Measurements from ENCODE around the gene PTPN5.

DNA sequence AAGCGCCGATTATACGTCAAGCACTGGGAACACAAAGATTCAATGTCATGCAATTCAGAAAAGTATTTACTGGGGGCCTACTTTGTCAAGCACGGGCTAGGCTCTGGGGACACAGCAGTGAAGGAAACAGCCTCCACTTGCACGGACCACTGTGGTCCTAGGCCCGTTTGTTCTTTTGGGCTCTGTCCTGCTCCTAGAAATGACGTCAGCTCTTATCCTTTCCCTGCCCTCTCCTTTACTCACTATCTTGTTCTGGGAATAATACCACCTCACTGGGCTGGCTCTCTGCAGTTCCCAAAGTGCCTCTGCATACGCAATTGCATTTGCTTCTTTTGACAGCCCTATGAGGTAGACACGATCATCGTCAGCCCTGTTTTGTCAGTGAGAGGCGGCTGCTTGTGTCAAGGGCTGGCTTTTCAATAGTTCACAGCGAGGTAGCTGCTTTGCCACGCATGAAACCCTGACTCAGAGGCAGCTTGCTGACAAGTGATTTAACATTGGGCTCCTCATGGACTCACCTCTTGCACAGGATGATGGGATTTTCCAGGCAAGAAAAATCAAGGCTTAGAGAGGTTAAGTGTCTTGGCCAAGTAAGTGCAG lies 42.7 kb downstream of the PTPN5 start:
- TF ChIP-seq, protein P1, sequence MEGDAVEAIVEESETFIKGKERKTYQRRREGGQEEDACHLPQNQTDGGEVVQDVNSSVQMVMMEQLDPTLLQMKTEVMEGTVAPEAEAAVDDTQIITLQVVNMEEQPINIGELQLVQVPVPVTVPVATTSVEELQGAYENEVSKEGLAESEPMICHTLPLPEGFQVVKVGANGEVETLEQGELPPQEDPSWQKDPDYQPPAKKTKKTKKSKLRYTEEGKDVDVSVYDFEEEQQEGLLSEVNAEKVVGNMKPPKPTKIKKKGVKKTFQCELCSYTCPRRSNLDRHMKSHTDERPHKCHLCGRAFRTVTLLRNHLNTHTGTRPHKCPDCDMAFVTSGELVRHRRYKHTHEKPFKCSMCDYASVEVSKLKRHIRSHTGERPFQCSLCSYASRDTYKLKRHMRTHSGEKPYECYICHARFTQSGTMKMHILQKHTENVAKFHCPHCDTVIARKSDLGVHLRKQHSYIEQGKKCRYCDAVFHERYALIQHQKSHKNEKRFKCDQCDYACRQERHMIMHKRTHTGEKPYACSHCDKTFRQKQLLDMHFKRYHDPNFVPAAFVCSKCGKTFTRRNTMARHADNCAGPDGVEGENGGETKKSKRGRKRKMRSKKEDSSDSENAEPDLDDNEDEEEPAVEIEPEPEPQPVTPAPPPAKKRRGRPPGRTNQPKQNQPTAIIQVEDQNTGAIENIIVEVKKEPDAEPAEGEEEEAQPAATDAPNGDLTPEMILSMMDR (IDR thresholded peaks at IDR 0.05): no peak
- TF ChIP-seq POLR2A (IDR thresholded peaks at IDR 0.05): no peak

All from breast epithelium (tissue), 3 donors.